Activated CD4-positive, alpha-beta T cell treated with anti-CD3 and anti-CD28 coated beads, Interleukin-2, amount 50 U/mL, for 48 hours (primary cell): ENCODE measurements around the gene GRK7.
A peak's percentile ranks its signal among the peaks of the same experiment; 100 is the strongest.
"Not testable (repeated sequence)": the region's sequence is repeated elsewhere in the genome, so short reads cannot be mapped to it uniquely, and the experiment has no call there.

ENCODE experiments used
- DNase-seq, 2 experiments: peaks; one replicate each; pipeline ENCODE4 v3.0.0-alpha.2; 2020

Gene GRK7

DNA sequence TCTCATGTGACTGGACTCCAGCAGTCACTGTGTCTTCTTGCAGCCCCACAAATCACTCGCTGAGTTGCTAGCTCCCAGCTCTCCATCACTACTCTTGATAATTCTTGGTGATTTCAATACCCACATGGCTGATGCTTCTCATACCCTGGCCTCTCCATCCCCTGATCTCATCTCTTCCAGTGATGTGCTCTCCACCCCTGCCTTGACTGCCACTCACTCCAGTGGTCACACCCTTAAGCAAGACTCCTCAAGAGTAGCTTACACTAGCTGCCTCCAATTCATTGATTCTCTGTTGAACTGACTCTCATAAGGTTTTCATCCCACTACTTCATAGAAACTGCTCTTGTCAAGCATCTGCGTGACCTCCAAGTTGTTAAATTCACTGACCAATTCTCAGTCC lies 837 bp downstream of the GRK7 start:
- no peak for DNase-seq

DNA sequence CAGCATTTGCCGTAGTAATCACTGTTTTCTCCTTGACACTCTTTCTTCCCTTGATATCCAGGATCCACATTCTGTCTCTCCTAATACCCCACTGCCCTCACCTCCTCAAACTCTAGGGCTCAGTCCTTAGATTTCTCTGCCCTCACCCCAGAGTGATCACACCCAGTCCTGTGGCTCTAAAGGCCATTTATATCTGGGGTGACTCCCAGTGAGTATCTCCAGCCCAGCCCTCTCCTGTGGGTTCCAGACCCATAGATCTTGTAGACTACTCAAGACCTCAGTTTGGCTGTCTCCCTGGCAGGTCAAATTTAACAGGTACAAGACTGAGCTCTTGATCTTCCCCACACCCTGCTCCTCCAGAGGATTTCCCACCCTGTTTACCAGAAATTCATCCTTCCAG lies 1.3 kb downstream of the GRK7 start:
- DNase-seq = no peak

DNA sequence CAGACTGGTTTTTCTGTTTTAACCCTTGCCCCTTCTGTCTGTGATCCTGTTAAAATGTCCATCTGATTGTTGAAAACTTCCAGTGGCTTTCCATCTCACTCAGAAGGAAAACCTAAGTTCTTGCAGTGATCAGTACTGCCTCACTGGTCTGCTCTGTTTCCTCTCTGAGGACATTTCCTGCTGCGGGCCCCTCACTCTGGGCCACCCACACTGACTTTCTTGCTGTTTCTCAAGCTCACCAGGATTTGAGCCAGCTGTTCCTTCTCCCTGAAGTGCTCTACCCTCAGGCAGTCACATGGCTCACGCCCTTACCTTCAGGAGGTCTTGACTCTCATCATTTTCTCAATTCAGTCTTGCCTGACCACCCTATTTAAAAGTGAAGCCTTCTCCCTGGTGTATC lies 1.8 kb downstream of the GRK7 start:
- no peak for DNase-seq

DNA sequence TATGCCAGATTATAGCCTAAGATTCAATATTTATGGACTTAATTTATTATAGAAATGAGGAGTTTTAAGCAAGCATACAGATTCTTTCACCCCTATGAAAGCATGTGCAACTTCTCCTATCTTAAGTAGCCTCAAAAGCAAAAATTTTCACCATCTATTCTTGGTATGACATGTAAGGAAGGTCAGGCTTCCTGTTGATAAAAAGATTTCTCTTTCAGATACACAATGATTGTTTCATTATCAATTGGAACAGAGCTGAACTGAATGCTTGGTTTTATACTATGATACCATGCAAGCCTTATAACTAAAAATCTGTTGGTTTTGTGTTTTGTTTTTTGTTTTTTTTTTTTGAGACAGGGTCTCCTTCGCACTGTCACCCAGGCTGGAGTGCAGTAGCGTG lies 3.9 kb downstream of the GRK7 start:
- DNase-seq = no peak

DNA sequence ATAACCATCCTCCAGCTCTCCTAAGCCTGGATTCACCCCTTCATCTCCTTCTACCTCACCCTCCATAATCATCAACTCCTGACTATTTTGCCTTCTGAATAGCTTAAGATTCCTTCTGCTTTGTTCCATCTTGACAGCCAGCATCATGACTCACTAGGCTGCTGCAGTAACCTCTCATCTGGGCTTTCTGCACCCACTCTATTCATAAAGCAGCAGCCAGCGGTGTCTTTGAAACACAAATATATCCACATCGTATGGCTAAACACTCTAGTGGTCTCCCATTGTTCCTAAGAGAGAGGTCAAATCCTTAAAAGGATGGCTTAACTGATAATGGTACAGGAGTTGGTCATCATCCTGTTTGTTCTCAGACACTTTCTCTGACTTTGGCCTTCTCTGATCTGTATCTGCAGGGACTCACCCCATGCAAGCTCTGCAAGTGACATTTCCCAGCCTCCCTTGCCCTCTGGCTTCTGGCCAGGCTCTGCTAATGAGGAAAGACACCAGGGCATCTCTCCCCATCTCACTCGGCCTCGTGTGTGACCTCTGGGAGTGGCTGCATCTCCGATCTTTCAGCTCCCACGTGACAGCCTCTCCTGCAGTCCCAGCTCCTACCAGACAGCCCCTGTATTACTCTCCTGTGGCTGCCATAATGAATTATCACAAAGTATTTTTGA lies 6.2 kb downstream of the GRK7 start:
- DNase-seq = no peak

DNA sequence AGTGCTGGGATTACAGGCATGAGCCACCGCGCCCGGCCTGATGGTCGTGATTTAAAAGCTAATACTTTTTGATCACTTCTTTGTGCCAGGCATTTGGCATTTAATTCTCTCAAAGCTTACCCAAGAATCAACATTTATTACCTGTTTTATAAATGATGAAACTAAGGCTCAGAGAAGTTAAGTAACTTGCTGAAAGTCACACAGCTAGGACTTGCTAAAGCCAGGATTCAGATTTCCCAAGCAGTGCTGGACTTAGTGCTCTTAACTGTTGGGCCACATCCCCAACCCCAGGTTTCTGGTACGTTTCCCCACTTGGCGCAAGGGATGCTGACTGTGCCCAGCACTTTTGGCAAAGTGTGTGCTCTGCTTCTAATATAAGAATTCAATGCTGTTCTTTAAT lies 10.5 kb downstream of the GRK7 start:
- no peak for DNase-seq

DNA sequence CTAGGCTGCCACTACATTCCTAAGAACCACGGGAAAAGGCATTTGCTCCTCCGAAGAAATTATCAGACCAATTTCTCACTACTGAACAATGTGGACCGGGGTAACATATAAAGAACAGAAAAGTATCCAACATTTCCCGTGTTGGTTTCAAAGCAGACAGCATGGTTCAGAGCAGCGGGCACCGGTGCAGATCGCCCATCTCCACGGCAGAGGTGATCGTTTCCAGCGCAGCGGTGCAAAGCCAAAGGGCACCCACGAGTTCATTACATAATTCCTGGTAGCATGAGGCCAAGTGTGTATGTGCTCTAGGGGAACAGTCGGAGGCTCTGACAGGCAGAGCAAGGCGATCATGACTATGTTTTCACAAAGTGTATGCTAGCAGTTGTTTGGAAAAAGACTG lies 13.2 kb downstream of the GRK7 start:
- no peak for DNase-seq

DNA sequence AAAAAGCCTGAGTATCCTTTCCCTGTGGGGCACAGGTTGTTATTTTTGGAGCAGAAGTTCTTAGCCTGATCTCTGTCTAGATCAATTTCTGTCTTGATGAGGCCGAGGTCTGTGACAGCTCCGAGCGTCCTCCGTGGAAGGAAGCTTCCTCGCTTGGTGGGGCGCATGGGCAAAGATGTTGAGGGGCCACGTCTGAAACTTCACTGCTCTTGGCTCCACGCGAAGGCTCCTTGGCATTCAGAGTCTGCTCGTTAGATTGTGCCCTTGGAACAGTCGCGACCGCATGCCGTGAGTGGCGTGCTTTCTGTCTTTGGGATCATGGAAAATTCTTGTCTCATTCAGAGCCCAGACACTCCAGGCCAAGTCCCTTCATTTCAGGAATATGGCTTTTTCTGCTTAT lies 13.7 kb downstream of the GRK7 start:
- DNase-seq = no peak

DNA sequence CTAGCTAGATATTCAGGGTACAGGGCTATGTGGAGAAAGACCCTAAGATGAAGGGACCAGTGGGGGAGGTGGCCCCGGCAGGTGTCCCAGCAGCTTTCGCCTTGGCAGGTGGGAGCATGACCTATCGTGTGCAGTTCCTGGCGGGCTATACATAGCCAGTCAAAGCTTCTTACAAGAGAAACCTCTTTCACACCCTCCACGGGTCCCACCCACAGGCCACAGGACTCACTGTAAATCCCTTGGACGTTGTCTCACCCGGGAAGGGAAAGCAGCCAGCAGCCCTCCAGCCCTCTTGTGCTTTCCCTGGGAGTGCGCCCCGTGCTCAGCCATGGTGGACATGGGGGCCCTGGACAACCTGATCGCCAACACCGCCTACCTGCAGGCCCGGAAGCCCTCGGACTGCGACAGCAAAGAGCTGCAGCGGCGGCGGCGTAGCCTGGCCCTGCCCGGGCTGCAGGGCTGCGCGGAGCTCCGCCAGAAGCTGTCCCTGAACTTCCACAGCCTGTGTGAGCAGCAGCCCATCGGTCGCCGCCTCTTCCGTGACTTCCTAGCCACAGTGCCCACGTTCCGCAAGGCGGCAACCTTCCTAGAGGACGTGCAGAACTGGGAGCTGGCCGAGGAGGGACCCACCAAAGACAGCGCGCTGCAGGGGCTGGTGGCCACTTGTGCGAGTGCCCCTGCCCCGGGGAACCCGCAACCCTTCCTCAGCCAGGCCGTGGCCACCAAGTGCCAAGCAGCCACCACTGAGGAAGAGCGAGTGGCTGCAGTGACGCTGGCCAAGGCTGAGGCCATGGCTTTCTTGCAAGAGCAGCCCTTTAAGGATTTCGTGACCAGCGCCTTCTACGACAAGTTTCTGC lies 15.0 kb downstream of the GRK7 start:
- no peak for DNase-seq

DNA sequence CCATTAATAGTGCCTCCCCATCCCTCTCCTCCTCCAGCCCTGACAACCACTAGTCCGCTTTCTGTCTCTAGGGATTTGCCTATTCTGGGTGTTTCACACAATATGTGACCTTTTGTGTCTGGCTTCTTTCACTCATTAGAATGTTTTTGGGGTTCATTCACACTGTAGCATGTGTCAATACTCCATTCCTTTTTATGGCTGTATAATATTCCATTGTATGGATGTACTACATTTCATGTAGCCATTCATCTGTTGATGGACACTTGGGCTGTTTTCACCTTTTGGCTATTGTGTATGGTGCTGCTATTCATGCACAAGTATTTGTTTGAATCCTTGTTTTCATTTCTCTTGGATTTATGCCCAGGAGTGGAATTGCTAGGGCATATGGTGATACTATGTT lies 16.5 kb downstream of the GRK7 start:
- no peak for DNase-seq

DNA sequence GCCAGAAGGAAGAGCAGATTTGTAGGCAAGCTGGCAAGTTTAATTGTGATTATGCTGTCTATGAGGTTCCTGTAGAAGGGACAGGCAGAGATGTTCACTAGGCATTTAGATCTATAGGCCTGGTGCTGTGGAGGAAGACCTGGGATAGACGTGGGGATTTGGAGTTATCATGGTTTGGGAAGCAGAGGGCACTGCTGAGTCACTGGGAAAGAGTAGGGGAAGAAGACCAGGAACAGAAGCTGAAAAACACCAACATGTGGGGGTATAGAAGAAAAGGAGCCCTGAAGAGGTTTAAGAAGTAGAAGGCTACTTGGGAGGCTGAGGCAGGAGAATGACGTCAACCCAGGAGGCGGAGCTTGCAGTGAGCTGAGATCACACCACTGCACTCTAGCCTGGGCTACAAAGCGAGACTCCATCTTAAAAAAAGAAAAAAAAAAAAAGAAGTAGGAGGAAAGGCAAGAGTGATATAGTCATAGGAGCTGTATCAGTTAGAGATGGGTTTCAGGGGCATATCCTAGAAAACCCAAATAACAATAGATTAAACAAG lies 19.3 kb downstream of the GRK7 start:
- DNase-seq = no peak

DNA sequence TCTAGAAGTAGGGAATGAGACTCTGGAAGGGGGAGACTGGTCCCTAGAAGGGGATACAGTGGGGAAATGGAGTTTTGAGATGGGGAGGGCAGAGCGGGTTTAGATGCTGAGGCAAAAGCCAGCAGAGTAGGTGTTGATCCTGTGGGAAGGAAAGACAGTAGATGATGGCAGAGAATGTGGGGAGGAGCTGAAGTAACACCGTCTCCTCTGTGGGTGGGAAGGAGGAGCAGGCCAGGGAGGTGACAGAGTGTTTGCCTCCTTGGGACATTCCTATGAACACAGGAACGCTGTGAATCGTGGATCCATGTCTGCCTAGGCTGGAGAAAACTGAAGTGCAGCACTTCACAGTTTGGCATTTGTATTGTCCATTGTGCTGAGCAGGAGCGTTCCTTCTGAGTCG lies 20.4 kb downstream of the GRK7 start:
- no peak for DNase-seq

DNA sequence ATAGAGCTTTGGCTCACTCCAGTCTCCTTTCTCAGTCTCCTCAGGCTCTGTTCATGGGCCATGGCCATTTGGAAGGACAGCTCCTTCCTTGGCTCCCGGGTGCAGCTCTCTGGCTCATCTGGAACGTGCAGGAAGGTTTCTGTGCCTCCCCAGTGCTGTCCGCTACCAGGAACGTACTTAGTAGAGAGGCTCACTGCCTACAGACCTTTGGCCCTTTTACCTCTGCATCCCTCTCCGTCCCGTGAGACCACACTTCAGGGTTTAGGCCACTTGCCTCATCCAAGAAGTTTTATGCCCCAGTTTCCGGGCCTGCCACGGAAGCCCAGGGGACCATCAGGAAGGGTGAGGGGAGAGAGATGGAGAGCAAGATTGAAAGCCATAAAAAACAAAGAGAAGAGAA lies 20.9 kb downstream of the GRK7 start:
- DNase-seq = no peak

DNA sequence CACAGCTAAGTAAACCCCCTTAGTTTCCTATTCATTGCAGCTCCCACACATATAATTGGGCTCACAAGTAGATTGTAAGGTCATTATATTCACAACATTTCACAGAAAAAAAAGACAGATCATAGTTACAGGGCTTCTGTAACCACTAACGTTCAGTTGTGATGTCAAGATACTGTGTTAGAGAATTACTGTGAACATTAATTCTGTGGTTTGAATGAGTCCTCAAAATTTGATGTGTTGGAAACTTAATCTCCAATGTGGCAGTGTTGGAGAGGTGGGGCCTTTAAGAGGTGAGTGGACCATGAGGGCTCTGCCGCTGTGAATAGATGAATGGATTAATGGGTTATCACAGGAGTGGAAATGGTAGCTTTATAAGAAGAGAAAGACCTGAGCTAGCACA lies 21.3 kb downstream of the GRK7 start:
- no peak for DNase-seq

DNA sequence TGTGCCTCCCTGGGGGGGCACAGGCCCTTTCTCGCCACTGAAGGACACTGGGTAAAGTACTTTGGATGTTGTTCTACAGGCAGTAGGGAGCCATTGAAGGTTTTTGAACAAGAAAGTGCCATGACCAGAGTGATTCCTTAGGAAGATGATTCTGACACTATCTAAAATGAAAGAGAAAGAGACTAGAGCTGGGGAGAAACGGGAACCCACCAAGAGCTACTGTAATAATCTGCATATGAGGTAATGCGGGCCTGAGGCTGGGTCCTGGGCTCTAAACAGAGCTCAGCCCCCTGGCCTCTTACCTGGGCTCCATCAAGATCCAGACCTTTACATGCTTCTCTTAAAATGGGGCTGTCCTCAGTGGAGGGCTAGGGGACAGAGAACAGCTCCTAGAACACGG lies 24.9 kb downstream of the GRK7 start:
- DNase-seq = no peak

DNA sequence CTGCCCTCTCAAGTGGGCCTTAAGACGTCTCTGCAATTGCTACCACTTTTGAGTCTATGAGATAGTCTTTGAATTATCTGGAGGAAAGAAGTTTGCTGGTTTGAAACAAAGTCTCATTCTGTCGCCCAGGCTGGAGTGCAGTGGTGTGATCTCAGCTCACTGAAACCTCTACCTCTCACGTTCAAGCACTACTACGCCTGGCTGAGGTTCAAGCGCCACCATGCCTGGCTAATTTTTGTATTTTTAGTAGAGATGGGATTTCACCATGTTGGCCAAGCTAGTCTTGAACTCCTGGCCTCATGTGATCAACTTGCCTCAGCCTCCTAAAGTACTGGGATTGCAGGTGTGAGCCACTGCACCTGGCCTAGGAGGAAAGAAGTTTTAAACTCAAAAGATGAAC lies 25.5 kb downstream of the GRK7 start:
- not testable (repeated sequence) for DNase-seq

DNA sequence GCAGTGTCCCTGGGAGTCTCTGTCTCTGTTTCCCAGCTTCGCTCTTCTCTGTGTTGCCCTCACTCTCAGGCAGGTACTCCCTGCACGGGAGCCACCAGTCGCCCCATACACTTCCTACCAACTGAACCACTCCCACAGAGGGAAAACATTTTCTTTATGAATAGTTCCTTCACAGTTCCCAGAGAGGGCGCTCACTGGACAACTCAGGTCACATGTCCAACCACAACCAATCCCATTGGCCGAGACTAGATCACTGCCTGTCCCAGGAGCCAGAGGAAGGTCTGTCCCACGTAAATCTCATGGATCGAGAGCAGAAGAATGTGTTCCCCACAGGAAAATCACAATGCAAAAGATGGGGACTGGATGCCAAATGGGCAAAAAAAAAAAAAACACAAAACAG lies 26.1 kb downstream of the GRK7 start:
- DNase-seq = no peak

DNA sequence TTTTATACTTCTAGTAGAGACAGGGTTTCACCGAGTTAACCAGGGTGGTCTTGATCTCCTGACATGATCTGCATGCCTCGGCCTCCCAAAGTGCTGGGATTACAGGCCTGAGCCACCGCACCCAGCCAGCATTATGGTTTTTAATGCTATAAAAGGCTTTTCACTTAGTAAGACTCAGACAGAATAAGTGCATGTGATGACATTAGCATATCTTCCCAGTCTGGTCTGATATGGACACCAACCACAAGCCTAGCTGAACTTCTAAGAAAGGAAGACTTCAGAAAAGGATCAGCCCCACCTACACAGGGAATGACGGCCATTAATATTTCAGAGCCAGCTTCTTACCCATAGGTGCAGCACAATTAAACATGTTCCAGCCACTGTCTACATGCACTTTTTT lies 27.0 kb downstream of the GRK7 start:
- no peak for DNase-seq

DNA sequence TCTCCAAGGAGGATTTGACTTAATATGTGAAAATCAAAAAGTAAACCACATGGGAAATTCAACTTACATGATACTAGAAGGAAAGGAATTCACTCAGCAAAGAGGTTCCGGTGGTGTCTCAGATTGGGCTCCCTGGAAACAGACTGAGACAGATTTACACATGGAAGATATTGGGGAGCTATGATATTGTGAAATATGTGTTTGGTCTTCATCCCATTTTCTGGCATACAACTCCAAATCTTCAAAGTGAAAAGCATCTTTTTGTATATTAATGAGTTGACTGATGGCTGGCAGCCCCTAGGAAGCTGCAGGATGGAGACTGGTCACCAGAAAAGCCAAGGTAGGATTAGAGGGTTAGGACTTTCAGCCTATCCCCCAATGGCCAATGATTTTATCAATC lies 29.3 kb downstream of the GRK7 start:
- DNase-seq = no peak

DNA sequence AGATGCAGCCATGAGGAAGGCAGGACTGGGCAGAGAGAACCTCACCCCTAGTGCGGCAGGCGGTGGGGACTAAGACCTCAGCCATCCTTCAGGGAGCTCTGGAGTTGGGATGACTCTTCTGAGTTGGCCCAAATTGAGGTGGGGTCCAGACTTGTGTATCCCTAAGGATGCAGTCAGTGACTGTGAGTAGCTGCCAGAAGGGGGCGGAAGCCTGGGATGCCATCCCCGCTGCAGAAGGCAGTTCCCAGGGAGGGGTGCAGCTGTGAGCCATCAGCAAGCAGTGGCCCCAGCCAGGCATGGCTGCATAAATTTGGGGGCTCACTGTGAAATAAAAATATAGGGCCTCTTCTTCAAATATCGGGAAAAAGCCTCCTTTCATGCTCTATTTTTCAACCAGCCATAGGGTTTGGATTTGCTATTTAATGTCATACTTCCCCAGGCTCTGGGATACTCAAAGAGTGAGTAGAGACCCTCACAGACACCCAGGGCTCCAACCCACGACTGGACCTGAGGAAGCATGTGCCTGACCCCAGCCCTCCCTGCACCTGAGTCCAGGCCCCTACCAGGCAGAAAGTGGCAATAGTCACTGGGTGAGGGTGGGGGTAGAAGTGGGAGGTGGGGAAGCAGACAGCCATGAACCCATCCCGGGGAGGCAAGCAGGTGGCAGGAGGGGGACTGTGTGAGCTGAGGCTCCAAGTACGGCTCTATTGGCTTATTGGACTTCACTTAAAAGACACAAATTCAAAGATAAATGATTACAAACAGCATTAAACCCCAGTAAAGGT lies 30.5 kb downstream of the GRK7 start:
- DNase-seq = no peak

DNA sequence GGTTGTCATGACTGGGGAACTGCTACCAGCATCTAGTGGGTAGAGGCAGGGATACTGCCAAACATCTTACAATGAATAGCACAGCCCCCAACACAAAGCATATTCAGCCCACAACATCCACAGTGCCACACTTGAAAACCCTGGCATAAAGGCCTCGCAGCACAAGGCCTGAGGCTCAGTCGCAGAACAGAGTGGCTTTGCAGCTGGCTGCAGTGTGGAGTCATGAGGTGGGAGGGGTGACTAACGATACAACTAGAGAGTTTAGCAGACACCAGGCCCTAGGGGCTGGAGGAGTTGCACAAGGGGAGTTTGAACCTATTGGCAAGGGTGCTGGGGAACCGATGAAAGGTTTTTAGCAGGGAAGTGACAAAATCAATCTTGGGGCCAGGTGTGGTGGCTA lies 32.1 kb downstream of the GRK7 start:
- DNase-seq = peak; percentile 14 to 19

DNA sequence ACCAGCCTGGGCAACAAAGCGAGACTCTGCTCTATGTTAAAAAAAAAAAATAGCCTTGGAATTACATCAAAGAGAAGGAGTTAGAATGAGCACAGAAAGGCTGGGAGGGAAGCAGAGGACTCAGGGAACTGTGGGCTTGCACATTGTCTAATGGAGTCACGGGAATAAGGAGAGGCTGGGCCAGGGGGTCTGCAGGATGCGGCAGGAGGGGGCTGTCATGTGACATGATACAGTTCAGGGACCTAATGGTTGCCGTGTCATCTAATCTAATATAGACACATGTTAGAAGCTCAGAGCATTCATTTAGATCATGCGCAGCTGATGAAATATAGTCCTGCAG lies 32.5 kb downstream of the GRK7 start:
- DNase-seq = no peak

DNA sequence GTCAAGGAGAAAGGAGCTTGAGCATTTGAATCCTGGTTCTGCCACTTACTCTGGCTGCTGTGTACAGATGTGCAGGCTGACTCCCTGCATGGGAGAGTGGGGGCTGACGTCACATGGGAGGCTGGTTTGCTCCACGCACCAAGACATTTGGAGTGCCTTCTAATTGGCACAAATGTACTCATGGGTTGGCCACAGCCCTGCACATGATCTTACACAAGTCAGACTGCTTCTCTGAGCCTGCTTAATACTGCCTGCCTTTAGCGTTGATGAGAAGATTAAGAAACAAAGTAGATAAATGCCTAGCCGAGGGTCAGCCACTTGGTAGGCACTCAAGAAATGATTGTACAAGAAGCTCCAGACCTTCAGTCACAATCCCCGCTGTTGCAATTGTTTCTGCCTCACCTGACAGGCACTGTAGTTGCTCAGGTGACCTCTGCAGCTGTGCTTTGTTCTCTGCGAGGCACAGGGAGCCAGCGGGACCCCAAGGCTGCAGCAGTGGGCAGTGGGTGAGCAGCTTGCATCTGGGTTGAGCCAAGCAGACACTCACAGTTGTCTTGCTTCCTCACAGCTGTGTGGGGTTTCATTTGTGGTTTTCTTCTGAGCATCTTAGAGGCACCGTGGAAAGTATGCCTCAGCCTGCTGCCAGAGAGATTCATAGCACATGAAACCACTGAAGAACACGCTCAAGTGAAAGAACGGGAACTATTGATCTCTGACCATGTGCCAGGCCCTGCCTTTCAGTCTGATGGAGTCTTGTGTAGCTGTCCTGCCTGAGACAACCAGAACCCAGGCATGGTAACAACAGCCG lies 33.1 kb downstream of the GRK7 start:
- DNase-seq = peak; percentile 74 to 82
